ENCODE data around the gene NEK6.

DNA sequence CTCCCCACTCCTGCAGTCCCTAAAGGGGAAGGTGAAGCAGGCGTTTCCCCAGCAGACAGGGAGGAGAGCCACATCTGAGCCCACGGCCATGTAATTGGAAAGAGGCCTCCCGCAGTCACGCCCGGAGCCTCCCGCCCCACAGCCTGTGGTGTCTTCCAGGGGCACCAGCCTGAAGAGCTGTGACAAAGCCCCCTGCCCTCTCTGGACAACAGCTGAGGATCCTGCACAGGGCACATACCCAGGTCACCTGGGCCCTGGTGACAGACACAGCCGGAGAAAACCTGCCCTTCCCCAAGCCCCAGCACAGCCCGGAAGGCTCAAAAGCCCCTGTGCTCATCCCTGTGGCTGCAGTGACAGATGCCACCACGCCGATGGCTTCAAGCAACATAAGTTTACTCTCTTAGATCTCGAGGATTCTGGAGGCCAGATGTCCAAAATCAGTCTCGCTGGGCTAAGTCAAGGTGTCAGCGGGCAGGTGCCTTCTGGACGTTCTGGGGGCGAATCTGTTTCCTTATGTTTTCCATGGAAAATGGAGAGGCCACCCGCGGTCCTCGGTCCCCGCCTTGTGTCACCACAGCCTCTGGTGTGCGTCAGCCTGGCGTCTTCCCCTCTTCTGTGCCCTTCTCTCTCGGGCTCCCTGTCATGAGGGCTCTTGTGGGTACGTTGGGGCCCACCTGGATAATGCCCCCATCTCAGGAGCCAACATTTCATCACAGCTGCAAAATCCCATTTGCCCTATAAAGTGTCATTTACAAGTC, 86.0 kb downstream of the NEK6 start:
- TF ChIP-seq, protein P1, sequence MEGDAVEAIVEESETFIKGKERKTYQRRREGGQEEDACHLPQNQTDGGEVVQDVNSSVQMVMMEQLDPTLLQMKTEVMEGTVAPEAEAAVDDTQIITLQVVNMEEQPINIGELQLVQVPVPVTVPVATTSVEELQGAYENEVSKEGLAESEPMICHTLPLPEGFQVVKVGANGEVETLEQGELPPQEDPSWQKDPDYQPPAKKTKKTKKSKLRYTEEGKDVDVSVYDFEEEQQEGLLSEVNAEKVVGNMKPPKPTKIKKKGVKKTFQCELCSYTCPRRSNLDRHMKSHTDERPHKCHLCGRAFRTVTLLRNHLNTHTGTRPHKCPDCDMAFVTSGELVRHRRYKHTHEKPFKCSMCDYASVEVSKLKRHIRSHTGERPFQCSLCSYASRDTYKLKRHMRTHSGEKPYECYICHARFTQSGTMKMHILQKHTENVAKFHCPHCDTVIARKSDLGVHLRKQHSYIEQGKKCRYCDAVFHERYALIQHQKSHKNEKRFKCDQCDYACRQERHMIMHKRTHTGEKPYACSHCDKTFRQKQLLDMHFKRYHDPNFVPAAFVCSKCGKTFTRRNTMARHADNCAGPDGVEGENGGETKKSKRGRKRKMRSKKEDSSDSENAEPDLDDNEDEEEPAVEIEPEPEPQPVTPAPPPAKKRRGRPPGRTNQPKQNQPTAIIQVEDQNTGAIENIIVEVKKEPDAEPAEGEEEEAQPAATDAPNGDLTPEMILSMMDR (conservative IDR thresholded peaks at IDR 0.05): no peak
- no peak for TF ChIP-seq EZH2 (IDR thresholded peaks at IDR 0.05; ENCODE audit: low read depth)

Data from PC-9 (cell line).